ENCODE results near the gene TARS1.
A peak's percentile ranks its signal among the peaks of the same experiment; 100 is the strongest.

DNA sequence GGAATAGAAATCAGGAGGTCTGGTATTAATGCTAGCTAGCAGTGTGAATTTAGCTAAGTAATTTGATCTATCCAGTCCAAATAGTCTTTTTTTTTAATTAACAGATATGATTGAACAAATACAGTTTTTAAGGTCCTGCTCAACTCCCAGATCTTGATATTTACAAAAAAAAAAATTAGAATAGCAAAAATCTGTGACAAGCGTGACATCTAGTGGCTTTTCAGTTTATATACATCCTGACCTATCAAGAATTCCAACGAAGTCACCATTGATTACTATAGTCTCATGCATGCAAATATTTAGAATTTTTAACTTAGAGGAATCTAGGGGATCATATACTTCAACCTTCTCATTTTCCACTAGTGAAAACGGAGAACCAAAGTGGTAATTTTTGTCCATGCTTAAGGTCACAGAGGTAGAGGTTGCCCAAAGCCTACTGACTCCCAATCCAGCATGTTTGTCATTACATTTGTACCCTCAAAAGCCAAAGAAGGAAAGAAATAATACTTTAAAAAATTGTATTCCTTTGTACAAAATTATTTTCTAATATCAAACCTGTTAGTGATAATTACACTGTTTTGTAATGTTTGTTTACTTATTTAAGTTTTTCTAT is 17.6 kb upstream of the TARS1 start:
- TF ChIP-seq CTCF (IDR thresholded peaks at IDR 0.05) (peak in 4 of 6 experiments; percentile 14 to 37 (median 25)), POLR2AphosphoS5 (IDR thresholded peaks at IDR 0.05) (no peak), POLR2A (IDR thresholded peaks at IDR 0.05) (no peak), EP300 (IDR thresholded peaks at IDR 0.05) (no peak)
